Activated CD4-positive, alpha-beta T cell treated with anti-CD3 and anti-CD28 coated beads, Interleukin-2, amount 50 U/mL, for 24 hours (primary cell): ENCODE measurements around the gene HCLS1.
"Not testable (repeated sequence)": the region's sequence is repeated elsewhere in the genome, so short reads cannot be mapped to it uniquely, and the experiment has no call there.

ENCODE experiments used
- DNase-seq, 2 donors: peaks; one replicate each; pipeline ENCODE4 v3.0.0-alpha.2; 2020; ENCODE audit warnings: low read depth in 1 of 2, low spot score in 1 of 2

HCLS1 gene, protein sequence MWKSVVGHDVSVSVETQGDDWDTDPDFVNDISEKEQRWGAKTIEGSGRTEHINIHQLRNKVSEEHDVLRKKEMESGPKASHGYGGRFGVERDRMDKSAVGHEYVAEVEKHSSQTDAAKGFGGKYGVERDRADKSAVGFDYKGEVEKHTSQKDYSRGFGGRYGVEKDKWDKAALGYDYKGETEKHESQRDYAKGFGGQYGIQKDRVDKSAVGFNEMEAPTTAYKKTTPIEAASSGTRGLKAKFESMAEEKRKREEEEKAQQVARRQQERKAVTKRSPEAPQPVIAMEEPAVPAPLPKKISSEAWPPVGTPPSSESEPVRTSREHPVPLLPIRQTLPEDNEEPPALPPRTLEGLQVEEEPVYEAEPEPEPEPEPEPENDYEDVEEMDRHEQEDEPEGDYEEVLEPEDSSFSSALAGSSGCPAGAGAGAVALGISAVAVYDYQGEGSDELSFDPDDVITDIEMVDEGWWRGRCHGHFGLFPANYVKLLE

DNA sequence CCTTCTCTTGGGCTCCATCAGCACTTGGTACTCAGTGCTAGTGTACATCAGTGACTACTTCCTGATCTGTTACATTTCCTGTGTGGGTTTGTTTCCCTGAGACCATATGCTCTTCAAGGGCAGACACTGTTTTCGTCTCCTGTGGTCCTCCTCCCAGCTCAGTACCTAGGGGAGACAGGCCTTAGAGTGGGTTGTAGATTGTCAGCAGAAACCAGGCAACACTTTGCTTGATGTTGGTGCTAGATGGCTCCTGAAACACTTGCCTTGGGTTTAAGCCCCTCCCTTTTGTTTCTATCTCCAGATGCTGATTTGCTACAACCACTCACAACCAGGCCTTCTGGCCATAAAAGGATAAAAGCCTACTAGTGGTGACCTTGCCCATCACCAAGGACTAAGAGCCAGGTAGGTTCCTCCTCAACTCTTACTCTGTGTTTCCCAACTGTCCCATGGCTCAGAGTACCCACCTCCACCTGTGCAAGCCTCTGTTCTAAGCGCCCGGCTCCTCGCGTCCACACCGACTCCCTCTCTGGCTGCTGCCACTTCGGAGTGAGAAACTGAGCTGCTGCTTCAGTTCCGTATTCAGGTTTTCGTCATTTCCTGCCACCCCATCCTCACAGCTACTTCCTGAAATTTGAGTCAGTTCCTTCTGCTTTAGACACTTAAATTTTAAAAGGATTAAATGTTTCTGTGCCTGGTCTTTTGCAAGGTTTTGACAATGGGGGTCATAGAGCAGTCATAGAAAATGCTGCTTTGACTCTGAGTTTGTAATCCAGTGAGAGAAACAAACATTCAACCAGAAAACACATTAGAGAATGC lies at the start of gene HCLS1:
TSS of gene HCLS1 (minus strand) at position 548 of the 816 bp plus-strand sequence. CDS start 2,556 bp downstream, outside the sequence.
- DNase-seq: peak; percentile 62 to 69

DNA sequence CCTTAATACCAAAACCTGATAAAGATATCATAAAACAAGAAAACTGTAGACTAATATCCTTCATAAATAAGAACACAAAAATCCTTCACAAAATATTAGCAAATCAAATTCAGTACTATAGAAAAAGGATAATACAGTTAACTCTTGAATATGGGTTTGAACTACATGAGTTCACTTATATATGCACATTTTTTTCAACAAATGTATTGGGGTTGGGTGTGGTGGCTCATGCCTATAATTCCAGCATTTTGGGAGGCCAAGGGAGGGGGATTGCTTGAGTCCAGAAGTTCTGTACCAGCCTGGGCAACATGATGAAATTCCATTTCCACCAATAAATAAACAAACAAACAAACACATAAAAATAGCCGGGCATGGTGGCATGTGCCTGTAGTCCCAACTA lies 49.6 kb upstream of the HCLS1 start:
- no peak for DNase-seq

- no peak for DNase-seq
Observed at GRCh38 chr3:121707531-121708273, 47.0 kb upstream of the HCLS1 start.

GRCh38 chr3:121705541-121705940 lies 44.8 kb upstream of the HCLS1 start:
- DNase-seq: no peak

- no peak for DNase-seq
Observed at GRCh38 chr3:121703973-121704372, 43.3 kb upstream of the HCLS1 start.

GRCh38 chr3:121698901-121699300 lies 38.2 kb upstream of the HCLS1 start:
- DNase-seq: no peak

GRCh38 chr3:121698476-121698875 lies 37.8 kb upstream of the HCLS1 start:
- no peak for DNase-seq

- DNase-seq: no peak
Observed at GRCh38 chr3:121696186-121696585, 35.5 kb upstream of the HCLS1 start.

DNA sequence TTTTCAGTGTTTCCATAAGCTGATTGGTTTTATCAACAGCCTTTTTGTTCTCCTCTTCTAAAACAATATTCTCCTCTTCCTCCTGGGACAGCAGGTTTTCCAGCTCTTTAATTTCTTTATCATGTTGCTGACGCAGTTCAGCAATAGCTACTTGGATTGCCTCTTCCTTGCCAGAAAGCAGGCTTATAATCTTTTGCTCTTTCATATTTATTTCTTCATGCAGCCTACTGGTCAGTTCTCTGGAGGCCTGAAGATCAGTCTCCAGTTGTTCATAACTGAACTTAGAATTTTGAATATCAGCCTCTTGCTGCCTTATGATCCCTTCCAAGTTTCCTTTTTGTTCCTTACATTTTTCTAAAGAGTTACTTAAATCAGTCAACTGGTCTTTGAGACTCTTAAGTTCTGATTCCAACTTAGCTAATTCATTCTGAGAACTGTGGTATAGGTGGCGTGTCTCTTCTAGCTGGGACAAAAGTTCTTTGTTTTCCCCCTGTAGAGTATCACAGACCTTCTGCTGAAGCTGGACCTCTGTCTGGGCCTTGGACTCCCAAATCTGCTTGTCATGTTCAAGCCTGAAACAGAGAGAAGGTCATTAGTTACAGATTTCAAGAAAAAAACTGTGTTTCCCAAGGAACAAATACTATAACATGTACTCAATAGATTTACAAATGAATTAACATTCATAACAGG lies 31.5 kb upstream of the HCLS1 start:
- DNase-seq: no peak

DNA sequence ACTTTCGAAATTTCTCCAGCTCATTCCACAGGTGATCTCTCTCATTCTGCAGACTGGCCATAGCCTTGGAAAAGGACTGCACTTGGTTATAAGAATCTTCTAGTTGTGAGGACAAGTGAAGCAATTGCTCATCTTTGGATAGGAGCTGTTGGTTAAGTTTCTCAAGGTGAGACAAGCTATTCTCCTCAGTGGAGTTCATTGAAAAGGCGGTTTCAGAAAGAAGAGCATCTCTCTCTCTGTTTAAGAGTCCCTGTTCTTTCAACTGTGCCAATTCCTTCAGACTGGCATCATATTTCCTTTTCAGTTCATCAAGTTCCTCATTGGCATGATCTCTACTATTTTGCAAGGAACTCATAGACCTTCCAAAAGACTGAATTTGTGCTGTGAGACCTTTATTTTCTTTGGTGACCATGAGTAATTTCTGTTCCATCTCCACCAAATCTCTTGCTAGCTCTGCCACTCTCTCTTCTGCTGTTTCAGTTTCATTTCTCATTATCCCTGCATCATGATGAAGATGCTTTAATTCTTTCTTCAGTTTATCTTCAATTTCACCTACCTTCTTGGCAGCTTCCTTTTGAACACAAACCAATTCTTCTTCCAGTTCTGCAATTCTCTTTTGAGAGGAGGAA lies 30.2 kb upstream of the HCLS1 start:
- no peak for DNase-seq

- not testable (repeated sequence) for DNase-seq
Observed at GRCh38 chr3:121688747-121689146, 28.0 kb upstream of the HCLS1 start.

DNA sequence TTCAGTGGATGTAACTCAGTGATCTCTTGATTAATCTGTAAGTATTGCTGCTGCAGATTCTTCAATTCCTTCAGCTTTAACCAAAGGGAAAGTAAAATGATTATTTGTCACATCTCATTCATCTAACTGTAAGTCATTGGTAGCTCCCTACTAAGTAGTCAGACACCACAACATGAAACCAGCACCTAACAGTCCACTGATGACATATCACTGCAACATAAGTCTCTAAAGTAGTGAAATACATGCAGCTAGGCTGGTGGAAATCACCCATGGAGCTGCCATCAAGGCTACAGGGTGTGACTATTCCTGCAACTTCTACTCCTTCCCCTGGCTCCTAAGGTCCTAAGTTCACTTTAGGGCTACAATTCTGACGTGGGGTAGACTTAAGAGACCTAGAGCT lies 21.1 kb upstream of the HCLS1 start:
- DNase-seq: no peak

DNA sequence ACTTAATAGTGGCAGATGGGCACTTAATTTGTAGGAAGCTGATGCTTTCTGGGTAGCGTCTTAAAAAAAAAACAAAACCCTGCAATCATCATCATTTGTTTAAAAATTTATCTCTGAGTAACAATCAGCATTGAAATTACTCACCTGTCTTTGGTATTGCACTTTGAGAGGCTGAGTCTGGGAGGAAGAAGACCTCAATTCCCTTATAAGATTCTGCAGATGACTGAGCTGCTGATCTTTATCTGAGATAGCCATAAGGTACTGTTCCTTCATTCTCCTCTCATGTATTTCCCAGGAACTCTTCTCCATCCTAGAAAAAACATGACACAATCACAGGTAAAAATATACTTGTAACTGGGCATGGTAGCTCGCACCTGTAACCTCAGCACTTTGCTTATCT lies 16.4 kb upstream of the HCLS1 start:
- no peak for DNase-seq

DNA sequence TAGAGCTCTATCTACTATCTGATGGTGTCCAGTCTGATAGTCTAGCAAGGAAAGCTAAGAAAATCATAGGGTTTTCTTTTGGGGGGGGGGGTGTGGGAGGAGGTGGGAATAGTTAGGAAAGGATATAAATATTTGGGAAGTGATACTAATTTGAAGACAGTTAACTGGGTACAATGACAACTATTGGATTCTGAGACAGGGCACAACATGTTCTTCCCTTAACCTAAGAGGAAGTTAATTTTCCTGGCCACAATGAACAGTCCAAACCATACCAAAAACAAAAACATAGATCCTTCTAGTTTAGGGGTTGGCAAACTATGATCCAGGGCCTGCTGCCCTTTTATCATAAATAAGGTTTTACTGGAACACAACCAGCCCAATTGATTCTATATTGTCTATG lies 10.0 kb upstream of the HCLS1 start:
- no peak for DNase-seq

- no peak for DNase-seq
Observed at GRCh38 chr3:121667333-121667732, 6.6 kb upstream of the HCLS1 start.

GRCh38 chr3:121665488-121665887 lies 4.8 kb upstream of the HCLS1 start:
- DNase-seq: no peak

GRCh38 chr3:121663171-121663847 lies 2.6 kb upstream of the HCLS1 start:
- no peak for DNase-seq

GRCh38 chr3:121662742-121663141 lies 2.0 kb upstream of the HCLS1 start:
- no peak for DNase-seq

DNA sequence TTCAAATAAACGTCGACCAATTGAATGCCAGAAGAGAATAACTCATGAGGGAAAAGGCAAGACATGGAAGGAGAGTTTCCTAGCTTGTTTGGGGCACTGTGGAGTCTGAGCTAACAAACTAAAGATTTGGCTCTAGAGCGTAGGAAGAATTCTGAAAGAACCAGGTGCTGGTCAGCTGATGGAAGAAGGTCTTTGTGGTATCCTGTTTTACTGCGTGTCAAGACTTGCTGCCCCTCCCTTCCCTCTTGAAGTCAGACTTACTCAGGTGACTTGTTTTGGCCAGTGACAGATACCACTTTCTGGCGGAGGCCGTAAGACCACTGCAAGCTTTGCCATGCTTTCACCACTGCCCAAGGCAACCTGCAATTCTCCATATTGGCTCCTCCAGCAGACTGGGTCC lies 673 bp upstream of the HCLS1 start:
- no peak for DNase-seq

DNA sequence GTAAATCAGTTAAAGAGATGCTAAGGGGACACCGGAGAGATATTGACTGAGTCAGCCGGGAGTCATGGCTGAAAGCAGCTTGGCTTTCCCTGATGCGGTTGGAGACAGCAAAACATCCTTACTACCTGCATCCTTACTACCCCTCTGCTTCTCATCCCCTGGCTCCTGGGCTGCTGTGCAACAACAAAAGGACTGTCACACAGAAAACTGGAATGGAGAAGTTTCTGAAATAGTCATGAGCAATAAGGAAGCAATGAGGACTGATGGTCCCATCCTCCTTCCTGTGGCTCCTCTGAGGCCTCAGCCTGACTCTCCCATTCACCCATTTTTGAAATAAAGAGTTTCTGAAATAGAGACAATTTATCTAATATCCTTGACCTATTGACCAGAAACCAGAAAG lies 1.1 kb downstream of the HCLS1 start:
- no peak for DNase-seq
